PC-3 (cell line): ENCODE results near the gene FAM186B. TPM values are rescaled to one million over a fixed set of nuclear protein-coding genes. Genes with fewer than 3 reads are reported as not detected.
A peak's percentile ranks its signal among the peaks of the same experiment; 100 is the strongest.

Source experiments
- ATAC-seq: fragments of 200-7000 bp; cut with Tn5 transposase; 2 replicates; pipeline ENCODE4 v1.9.1; 2020; ENCODE audit warnings: mild to moderate bottlenecking, moderate library complexity
- BruUV-seq: library from RNA; stranded (reverse); fragments of 400-500 nt; replicated peaks from 2 replicates; lab custom pipeline; 2021; lab: Mats Ljungman, UMichigan
- CTCF ChIA-PET: fragments of 300-600 bp; sonication (Branson Sonifier 250); formaldehyde crosslinking; loops from one replicate; lab custom pipeline; 2022; ENCODE audit warnings: antibody characterized with exemption; lab: Charles Lee
- POLR2A ChIA-PET: fragments of 300-600 bp; sonication (Branson Sonifier 250); formaldehyde crosslinking; loops from one replicate; lab custom pipeline; 2022; ENCODE audit warnings: antibody characterized with exemption; ENCODE audit not compliant: unreplicated experiment; lab: Charles Lee
- DNase-seq: peaks from one replicate; pipeline ENCODE4 v3.0.0-alpha.2; 2015
- H2AFZ ChIP-seq: fragments of 300-600 bp; sonication (generic); 2 replicates; pipeline ENCODE4 v1.6.0; 2016; ENCODE audit warnings: antibody characterized with exemption, low read length
- H3F3A ChIP-seq: fragments of 300-600 bp; sonication (generic); one replicate; pipeline ENCODE4 v1.6.0; 2017; ENCODE audit warnings: antibody characterized with exemption, low read length, control low read depth, mild to moderate bottlenecking; ENCODE audit not compliant: unreplicated experiment
- H3K27ac ChIP-seq: fragments of 300-600 bp; sonication (generic); 2 replicates; pipeline ENCODE4 v1.5.1; 2016; ENCODE audit warnings: mild to moderate bottlenecking, low read length
- H3K27me3 ChIP-seq: fragments of 300-600 bp; sonication (generic); 2 replicates; pipeline ENCODE4 v1.6.1; 2016; ENCODE audit warnings: low read length, mixed read lengths
- H3K36me3 ChIP-seq: fragments of 300-600 bp; sonication (generic); 2 replicates; pipeline ENCODE4 v1.6.1; 2016; ENCODE audit warnings: low read depth, mixed run types, low read length, mixed read lengths
- H3K4me1 ChIP-seq: fragments of 300-600 bp; sonication (generic); 2 replicates; pipeline ENCODE4 v1.5.1; 2016; ENCODE audit warnings: low read length; ENCODE audit not compliant: insufficient read depth
- H3K4me2 ChIP-seq: fragments of 300-600 bp; sonication (generic); 2 replicates; pipeline ENCODE4 v1.6.0; 2016; ENCODE audit warnings: low read length
- H3K4me3 ChIP-seq: fragments of 300-600 bp; sonication (generic); 2 replicates; pipeline ENCODE4 v1.5.1; 2016; ENCODE audit warnings: mild to moderate bottlenecking, low read length, mixed read lengths
- H3K79me2 ChIP-seq: fragments of 300-600 bp; sonication (generic); 2 replicates; pipeline ENCODE4 v1.6.1; 2017; ENCODE audit warnings: low read length, mixed read lengths
- H3K9ac ChIP-seq: fragments of 300-600 bp; sonication (generic); 2 replicates; pipeline ENCODE4 v1.6.0; 2016; ENCODE audit warnings: mild to moderate bottlenecking, low read length
- H3K9me2 ChIP-seq: fragments of 300-600 bp; sonication (generic); replicated peaks from 2 replicates; pipeline ENCODE4 v1.6.1; 2016; ENCODE audit warnings: mixed run types, low read length, mixed read lengths
- H3K9me3 ChIP-seq: fragments of 300-600 bp; sonication (generic); 2 replicates; pipeline ENCODE4 v1.6.1; 2016; ENCODE audit warnings: low read length, mixed read lengths
- H4K20me1 ChIP-seq: fragments of 300-600 bp; sonication (generic); 2 replicates; pipeline ENCODE4 v1.6.1; 2016; ENCODE audit warnings: low read length, mixed read lengths
- EZH2 ChIP-seq: fragments of 300-600 bp; sonication (generic); IDR thresholded peaks from one replicate; pipeline ENCODE4 v1.6.1; 2017; ENCODE audit warnings: antibody characterized with exemption, mild to moderate bottlenecking, low read length; ENCODE audit not compliant: unreplicated experiment
- EZH2phosphoT487 ChIP-seq: fragments of 300-600 bp; sonication (generic); IDR thresholded peaks from 2 replicates; pipeline ENCODE4 v1.6.1; 2018; ENCODE audit warnings: mild to moderate bottlenecking, antibody characterized with exemption, low read length, borderline replicate concordance
- intact Hi-C: fragments of 100-400 bp; cut with micrococcal nuclease; formaldehyde crosslinking; loops from 2 replicates; pipeline ENCODE4 v1.9.0; 2023
- total RNA-seq: library from RNA; depleted of rRNA; stranded (reverse); fragments of >200 nt; gene quantifications from 2 replicates; pipeline ENCODE4 v1.2.3, GENCODE V29; 2014
- TF ChIP-seq, protein P1 (sequence below): fragments of 300-600 bp; sonication (generic); conservative IDR thresholded peaks from 2 replicates; pipeline ENCODE4 v1.5.1; 2017; ENCODE audit warnings: antibody characterized with exemption, low read depth, mild to moderate bottlenecking, low read length

FAM186B gene
- total RNA-seq, 1 experiment from 2014 or later = 0.80 TPM

- H3K4me1 ChIP-seq = no peaks in the 10 kb centered on the region
- no peaks in the 10 kb centered on the region for H4K20me1 ChIP-seq
- ChIA-PET POLR2A (no interaction called here), CTCF (interaction anchor here (0.6 to 1.5 kb wide), 4 partner anchors 20 to 264 kb away, joined by 3 to 9 read pairs (median 4); no protein-coding TSS in a partner anchor)
- no peak for ATAC-seq
- H3F3A ChIP-seq = no peaks in the 10 kb centered on the region
- no peaks in the 10 kb centered on the region for H3K9me3 ChIP-seq
- no TSS peak for BruUV-seq
- no peak overlapping the region for H3K27ac ChIP-seq
- no peaks in the 10 kb centered on the region for H3K79me2 ChIP-seq
- TF ChIP-seq, protein P1, sequence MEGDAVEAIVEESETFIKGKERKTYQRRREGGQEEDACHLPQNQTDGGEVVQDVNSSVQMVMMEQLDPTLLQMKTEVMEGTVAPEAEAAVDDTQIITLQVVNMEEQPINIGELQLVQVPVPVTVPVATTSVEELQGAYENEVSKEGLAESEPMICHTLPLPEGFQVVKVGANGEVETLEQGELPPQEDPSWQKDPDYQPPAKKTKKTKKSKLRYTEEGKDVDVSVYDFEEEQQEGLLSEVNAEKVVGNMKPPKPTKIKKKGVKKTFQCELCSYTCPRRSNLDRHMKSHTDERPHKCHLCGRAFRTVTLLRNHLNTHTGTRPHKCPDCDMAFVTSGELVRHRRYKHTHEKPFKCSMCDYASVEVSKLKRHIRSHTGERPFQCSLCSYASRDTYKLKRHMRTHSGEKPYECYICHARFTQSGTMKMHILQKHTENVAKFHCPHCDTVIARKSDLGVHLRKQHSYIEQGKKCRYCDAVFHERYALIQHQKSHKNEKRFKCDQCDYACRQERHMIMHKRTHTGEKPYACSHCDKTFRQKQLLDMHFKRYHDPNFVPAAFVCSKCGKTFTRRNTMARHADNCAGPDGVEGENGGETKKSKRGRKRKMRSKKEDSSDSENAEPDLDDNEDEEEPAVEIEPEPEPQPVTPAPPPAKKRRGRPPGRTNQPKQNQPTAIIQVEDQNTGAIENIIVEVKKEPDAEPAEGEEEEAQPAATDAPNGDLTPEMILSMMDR = no peak
- TF ChIP-seq EZH2 (no peak), EZH2phosphoT487 (no peak)
- no peak overlapping the region for H3K9ac ChIP-seq
- no peak overlapping the region for H2AFZ ChIP-seq
- intact Hi-C loops = loop anchor here (2.0 kb wide), 1 partner anchor 38 kb away; no protein-coding TSS in a partner anchor
- peaks cover 6% of the 10 kb centered on the region; the same call in 1 of the 2 replicates for H3K36me3 ChIP-seq
- H3K4me3 ChIP-seq = no peak overlapping the region
- no peaks in the 10 kb centered on the region for H3K9me2 ChIP-seq
- no peak for DNase-seq
- no peak overlapping the region for H3K4me2 ChIP-seq
- H3K27me3 ChIP-seq = no peaks in the 10 kb centered on the region
Measured at GRCh38 chr12:49552425-49552824, 53.0 kb downstream of the FAM186B start.

GRCh38 chr12:49552014-49552413 lies 53.4 kb downstream of the FAM186B start:
- Histone ChIP-seq H3K36me3 (peaks cover 6% of the 10 kb centered on the region; the same call in 1 of the 2 replicates), H3K9me3 (no peaks in the 10 kb centered on the region), H3F3A (no peaks in the 10 kb centered on the region), H3K4me1 (no peaks in the 10 kb centered on the region), H3K27ac (no peak overlapping the region), H3K9ac (no peak overlapping the region), H3K79me2 (no peaks in the 10 kb centered on the region), H3K4me2 (no peak overlapping the region), H3K4me3 (no peak overlapping the region), H3K27me3 (no peaks in the 10 kb centered on the region), H3K9me2 (no peaks in the 10 kb centered on the region), H2AFZ (no peak overlapping the region), H4K20me1 (no peaks in the 10 kb centered on the region)
- intact Hi-C loops = loop anchor here (2.0 kb wide), 1 partner anchor 37 kb away; no protein-coding TSS in a partner anchor
- BruUV-seq = no TSS peak
- no peak for ATAC-seq
- CTCF ChIA-PET = no interaction called here
- TF ChIP-seq EZH2 = no peak
- TF ChIP-seq, protein P1 = no peak
- TF ChIP-seq EZH2phosphoT487 = no peak
- POLR2A ChIA-PET = interaction anchor here (0.5 kb wide), 1 partner anchor 37 kb away, joined by 3 read pairs; no protein-coding TSS in a partner anchor
- peak; percentile 24 for DNase-seq

- H3K4me2 ChIP-seq = no peak overlapping the region
- no peak overlapping the region for H3K9ac ChIP-seq
- no peaks in the 10 kb centered on the region for H3K4me1 ChIP-seq
- ChIA-PET CTCF (no interaction called here), POLR2A (no interaction called here)
- H3K9me2 ChIP-seq = no peaks in the 10 kb centered on the region
- DNase-seq = no peak
- TF ChIP-seq EZH2phosphoT487 = no peak
- TF ChIP-seq EZH2 = no peak
- TF ChIP-seq, protein P1 = no peak
- no peak overlapping the region for H3K27ac ChIP-seq
- ATAC-seq = no peak
- intact Hi-C loops = no loop called here
- no peaks in the 10 kb centered on the region for H3F3A ChIP-seq
- no TSS peak for BruUV-seq
- H3K27me3 ChIP-seq = no peaks in the 10 kb centered on the region
- no peak overlapping the region for H3K4me3 ChIP-seq
- no peaks in the 10 kb centered on the region for H3K9me3 ChIP-seq
- no peaks in the 10 kb centered on the region for H3K79me2 ChIP-seq
- no peaks in the 10 kb centered on the region for H4K20me1 ChIP-seq
- no peak overlapping the region for H2AFZ ChIP-seq
- H3K36me3 ChIP-seq = no peaks in the 10 kb centered on the region
Measured at GRCh38 chr12:49550693-49551252, 54.7 kb downstream of the FAM186B start.
